Measurements from ENCODE around the gene PDE4B. TPM values are rescaled to one million over a fixed set of nuclear protein-coding genes. Genes with fewer than 3 reads are reported as not detected.

The PDE4B gene
- total RNA-seq, 1 donor: 2.3 TPM

DNA sequence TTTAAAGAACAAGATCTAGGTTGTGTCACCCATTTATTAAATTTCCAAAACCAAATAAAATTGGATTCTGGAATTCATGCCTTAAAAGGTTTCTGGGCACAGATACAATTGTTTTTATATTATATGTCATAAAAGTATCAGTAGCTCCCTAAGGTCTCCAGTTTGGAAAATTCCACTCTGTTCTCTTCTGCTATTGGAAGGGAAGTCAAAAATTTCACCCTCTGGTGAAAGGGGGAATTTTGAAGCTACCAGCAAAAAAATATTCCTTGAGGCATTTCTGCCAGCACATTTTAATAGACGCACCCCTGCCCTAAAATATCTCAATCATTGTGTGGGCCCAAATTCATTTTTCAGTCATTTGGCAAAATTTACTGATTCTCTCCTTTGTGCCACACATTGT lies 455.6 kb downstream of the PDE4B start:
- TF ChIP-seq, protein P1, sequence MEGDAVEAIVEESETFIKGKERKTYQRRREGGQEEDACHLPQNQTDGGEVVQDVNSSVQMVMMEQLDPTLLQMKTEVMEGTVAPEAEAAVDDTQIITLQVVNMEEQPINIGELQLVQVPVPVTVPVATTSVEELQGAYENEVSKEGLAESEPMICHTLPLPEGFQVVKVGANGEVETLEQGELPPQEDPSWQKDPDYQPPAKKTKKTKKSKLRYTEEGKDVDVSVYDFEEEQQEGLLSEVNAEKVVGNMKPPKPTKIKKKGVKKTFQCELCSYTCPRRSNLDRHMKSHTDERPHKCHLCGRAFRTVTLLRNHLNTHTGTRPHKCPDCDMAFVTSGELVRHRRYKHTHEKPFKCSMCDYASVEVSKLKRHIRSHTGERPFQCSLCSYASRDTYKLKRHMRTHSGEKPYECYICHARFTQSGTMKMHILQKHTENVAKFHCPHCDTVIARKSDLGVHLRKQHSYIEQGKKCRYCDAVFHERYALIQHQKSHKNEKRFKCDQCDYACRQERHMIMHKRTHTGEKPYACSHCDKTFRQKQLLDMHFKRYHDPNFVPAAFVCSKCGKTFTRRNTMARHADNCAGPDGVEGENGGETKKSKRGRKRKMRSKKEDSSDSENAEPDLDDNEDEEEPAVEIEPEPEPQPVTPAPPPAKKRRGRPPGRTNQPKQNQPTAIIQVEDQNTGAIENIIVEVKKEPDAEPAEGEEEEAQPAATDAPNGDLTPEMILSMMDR (IDR thresholded peaks at IDR 0.05; ENCODE audit: insufficient read depth, low read length): no peak
- no peak overlapping the region for H3K4me3 ChIP-seq (ENCODE audit: low read depth, low read length)
- DNase-seq (ENCODE audit: low read depth): no peak

DNA sequence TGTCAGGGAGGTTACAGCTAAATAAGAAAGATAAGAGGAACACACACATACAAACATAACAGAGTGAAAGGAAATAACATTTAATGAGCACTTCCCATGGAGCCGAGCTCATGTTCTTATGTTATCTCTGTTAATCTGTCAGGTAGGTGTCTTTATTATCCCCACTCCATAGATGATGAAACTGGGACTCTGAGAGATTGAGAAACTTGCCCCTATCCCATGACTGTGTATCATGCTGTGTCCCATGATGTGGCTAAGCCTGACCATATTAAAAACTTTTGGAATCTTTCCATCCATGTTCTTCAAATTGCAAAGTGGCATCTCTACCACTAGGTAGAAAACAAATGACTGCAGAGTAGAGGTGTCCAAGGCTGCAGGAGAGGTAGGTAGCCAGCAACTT lies 456.1 kb downstream of the PDE4B start:
- H3K4me3 ChIP-seq (ENCODE audit: low read depth, low read length): no peak overlapping the region
- TF ChIP-seq, protein P1 (IDR thresholded peaks at IDR 0.05; ENCODE audit: insufficient read depth, low read length): no peak
- no peak for DNase-seq (ENCODE audit: low read depth)

DNA sequence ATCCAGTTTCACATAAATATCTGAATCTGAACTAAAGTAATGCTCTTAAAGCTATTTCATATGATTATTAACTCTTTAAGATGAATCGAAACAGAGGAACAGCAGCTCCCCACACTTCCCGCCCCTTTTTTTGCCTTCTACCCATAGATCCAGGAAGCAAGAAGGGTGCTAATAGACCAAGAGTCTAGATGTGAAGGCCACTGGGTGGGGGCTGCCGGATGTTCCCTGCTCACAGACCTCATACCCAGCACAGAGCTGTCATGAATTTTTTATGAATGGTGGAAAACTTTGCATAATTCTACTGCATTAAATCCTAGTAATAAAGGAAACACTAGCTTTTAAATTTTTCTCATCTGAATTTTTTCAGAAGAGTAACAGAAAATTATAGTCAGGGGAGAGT lies 457.4 kb downstream of the PDE4B start:
- no peak overlapping the region for H3K4me3 ChIP-seq (ENCODE audit: low read depth, low read length)
- TF ChIP-seq, protein P1 (IDR thresholded peaks at IDR 0.05; ENCODE audit: insufficient read depth, low read length): no peak
- DNase-seq (ENCODE audit: low read depth): no peak

DNA sequence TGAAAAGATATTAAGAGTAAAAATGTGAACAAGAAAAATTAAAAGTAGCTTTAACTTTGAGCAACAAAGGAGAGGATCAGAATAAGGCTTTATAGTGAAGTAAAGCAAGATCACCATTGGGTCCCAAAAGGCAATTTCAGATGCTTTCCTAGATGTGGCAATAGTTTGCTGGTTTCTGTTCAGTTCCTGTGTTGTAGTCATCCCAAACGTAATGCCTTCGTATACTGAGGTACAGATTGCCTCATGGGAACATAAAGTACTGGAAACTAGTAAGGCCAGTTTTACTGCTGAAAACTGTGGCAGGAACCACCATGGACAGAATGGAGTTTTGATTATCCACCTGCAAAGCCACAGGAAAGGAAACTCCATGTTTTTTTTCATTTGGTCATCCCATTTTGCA lies 457.8 kb downstream of the PDE4B start:
- TF ChIP-seq, protein P1 (IDR thresholded peaks at IDR 0.05; ENCODE audit: insufficient read depth, low read length): no peak
- DNase-seq (ENCODE audit: low read depth): peak; percentile 41
- no peak overlapping the region for H3K4me3 ChIP-seq (ENCODE audit: low read depth, low read length)

DNA sequence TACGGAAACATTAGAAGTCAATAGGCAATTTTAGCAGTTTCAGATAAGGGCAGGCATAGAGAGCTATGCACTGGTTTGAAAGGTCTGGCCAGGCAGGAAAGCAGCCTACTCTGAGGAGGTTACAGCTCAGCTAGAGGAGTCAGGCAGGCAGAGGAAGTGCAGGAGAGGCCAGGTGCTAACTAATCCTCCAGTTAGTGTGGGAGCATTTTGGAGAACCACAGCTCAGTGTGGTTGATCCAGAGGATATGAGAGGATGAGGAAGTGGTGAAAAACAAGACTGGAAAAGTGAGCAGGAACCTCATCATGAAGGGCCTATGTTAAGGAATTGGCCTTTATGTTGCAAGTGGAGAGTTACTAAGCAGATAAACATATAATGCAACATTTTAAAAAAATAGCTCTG lies 458.9 kb downstream of the PDE4B start:
- DNase-seq (ENCODE audit: low read depth): no peak
- no peak overlapping the region for H3K4me3 ChIP-seq (ENCODE audit: low read depth, low read length)
- TF ChIP-seq, protein P1 (IDR thresholded peaks at IDR 0.05; ENCODE audit: insufficient read depth, low read length): no peak

DNA sequence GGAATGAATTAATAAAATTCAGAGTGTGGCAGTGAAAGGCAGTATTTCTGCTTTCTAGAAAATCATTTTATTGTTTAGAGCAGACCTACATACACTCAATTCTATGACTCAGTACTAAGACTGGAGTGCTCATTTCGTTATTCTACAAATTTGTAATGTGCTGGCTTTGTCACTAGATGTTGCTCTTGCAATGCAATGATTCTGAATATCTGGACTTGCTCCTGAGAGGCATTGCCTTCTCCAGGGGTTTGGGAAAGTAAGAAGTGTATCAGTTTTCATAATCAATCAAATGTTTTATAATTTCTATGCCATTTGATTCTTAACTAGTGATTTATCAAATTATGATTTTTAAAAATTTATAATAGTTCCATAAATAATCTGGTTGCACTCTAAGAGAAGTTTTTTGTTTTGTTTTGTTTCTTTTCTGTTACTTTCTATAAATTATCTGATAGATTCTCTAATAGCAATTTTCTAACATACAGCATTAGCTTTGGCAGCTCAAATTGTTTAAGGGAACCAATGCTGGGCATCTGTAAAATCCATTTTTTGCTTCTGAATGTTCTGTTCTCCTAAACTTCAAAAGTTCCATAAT lies 460.7 kb downstream of the PDE4B start:
- TF ChIP-seq, protein P1 (IDR thresholded peaks at IDR 0.05; ENCODE audit: insufficient read depth, low read length): peak; percentile 80
- peak; percentile 87 for DNase-seq (ENCODE audit: low read depth)
- no peak overlapping the region for H3K4me3 ChIP-seq (ENCODE audit: low read depth, low read length)

DNA sequence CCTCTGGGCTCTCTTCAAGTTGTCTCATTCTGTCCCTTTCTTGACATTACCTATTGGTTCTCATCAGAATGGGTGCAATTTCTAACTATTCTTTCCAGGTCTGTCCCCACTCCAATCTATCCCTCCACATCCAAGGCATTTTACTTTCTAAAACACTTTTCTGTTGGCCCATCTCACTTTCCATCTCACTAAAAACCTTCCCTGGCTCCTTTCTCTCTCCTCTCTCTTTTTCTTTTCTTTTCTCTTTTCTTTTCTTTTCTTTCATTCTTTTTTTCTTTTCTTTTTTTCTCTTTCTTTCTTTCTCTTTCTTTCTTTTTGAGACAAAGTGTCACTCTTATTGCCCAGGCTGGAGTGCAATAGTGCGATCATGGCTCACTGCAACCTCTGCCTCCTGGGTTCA lies 462.1 kb downstream of the PDE4B start:
- TF ChIP-seq, protein P1 (IDR thresholded peaks at IDR 0.05; ENCODE audit: insufficient read depth, low read length): no peak
- no peak overlapping the region for H3K4me3 ChIP-seq (ENCODE audit: low read depth, low read length)
- DNase-seq (ENCODE audit: low read depth): no peak
